ENCODE measurements around the gene COMMD7. TPM values are rescaled to one million over a fixed set of nuclear protein-coding genes. Genes with fewer than 3 reads are reported as not detected.

Gene COMMD7
- polyA plus RNA-seq, 1 donor from 2014 or later, result 35.6 TPM

- H3K9me2 ChIP-seq (ENCODE audit: insufficient read depth, low read length), result no peaks in the 10 kb centered on the region
- no peak overlapping the region for H2AFZ ChIP-seq (ENCODE audit: low read depth, low read length)
- peaks cover 2% of the 10 kb centered on the region for H3K79me2 ChIP-seq (replicated peaks; ENCODE audit: insufficient read depth, low read length)
- no peak overlapping the region for H3K4me2 ChIP-seq (ENCODE audit: low read length)
- H3K36me3 ChIP-seq (ENCODE audit: insufficient read depth, low read length), result no peaks in the 10 kb centered on the region
- H3K4me3 ChIP-seq (ENCODE audit: low read length), result peak overlapping the region; percentile 28
- H3K9ac ChIP-seq (ENCODE audit: low read length), result no peak overlapping the region
- no peaks in the 10 kb centered on the region for H3F3A ChIP-seq (ENCODE audit: insufficient read depth, low read length, poor library complexity, severe bottlenecking)
- H4K20me1 ChIP-seq (ENCODE audit: insufficient read depth), result no peaks in the 10 kb centered on the region
- no peaks in the 10 kb centered on the region for H3K27me3 ChIP-seq (ENCODE audit: insufficient read depth, low read depth, low read length)
- TF ChIP-seq SMC3 (conservative IDR thresholded peaks at IDR 0.05; ENCODE audit: poor library complexity), result no peak
- no peak for TF ChIP-seq EP300 (conservative IDR thresholded peaks at IDR 0.05; ENCODE audit: poor library complexity, severe bottlenecking)
- no peak for TF ChIP-seq EZH2 (IDR thresholded peaks at IDR 0.05; ENCODE audit: borderline replicate concordance, insufficient read depth, low read length, poor library complexity, severe bottlenecking)
- no peak for TF ChIP-seq RAD21 (conservative IDR thresholded peaks at IDR 0.05)
- TF ChIP-seq MXI1 (conservative IDR thresholded peaks at IDR 0.05; ENCODE audit: poor library complexity, severe bottlenecking), result no peak
- no peak for TF ChIP-seq REST (IDR thresholded peaks at IDR 0.05; ENCODE audit: borderline replicate concordance)
- TF ChIP-seq POLR2AphosphoS5 (IDR thresholded peaks at IDR 0.05), result no peak
- TF ChIP-seq TAF1 (IDR thresholded peaks at IDR 0.05; ENCODE audit: low read depth), result no peak
- TF ChIP-seq CTCF (IDR thresholded peaks at IDR 0.05; ENCODE audit: poor library complexity, severe bottlenecking), result no peak
- no peak overlapping the region for H3K27ac ChIP-seq (ENCODE audit: low read length)
- no peaks in the 10 kb centered on the region for H3K9me3 ChIP-seq (ENCODE audit: low read length)
Observed at GRCh38 chr20:32779500-32780211, 36.4 kb upstream of the COMMD7 start.

GRCh38 chr20:32777177-32777956 is 34.1 kb upstream of the COMMD7 start:
- Histone ChIP-seq H3K4me2 (ENCODE audit: low read length) (no peak overlapping the region), H3K9ac (ENCODE audit: low read length) (no peak overlapping the region), H3K4me3 (ENCODE audit: low read length) (no peak overlapping the region), H3K9me2 (ENCODE audit: insufficient read depth, low read length) (no peaks in the 10 kb centered on the region), H3K27me3 (ENCODE audit: insufficient read depth, low read depth, low read length) (no peaks in the 10 kb centered on the region), H3K79me2 (replicated peaks; ENCODE audit: insufficient read depth, low read length) (no peaks in the 10 kb centered on the region), H3K36me3 (ENCODE audit: insufficient read depth, low read length) (no peaks in the 10 kb centered on the region), H3F3A (ENCODE audit: insufficient read depth, low read length, poor library complexity, severe bottlenecking) (no peaks in the 10 kb centered on the region), H3K27ac (ENCODE audit: low read length) (no peak overlapping the region), H3K9me3 (ENCODE audit: low read length) (no peaks in the 10 kb centered on the region), H2AFZ (ENCODE audit: low read depth, low read length) (no peak overlapping the region), H4K20me1 (ENCODE audit: insufficient read depth) (no peaks in the 10 kb centered on the region)
- no peak for TF ChIP-seq CTCF (IDR thresholded peaks at IDR 0.05; ENCODE audit: poor library complexity, severe bottlenecking)
- TF ChIP-seq POLR2AphosphoS5 (IDR thresholded peaks at IDR 0.05), result no peak
- no peak for TF ChIP-seq TAF1 (IDR thresholded peaks at IDR 0.05; ENCODE audit: low read depth)
- no peak for TF ChIP-seq SMC3 (conservative IDR thresholded peaks at IDR 0.05; ENCODE audit: poor library complexity)
- TF ChIP-seq EP300 (conservative IDR thresholded peaks at IDR 0.05; ENCODE audit: poor library complexity, severe bottlenecking), result no peak
- no peak for TF ChIP-seq REST (IDR thresholded peaks at IDR 0.05; ENCODE audit: borderline replicate concordance)
- TF ChIP-seq EZH2 (IDR thresholded peaks at IDR 0.05; ENCODE audit: borderline replicate concordance, insufficient read depth, low read length, poor library complexity, severe bottlenecking), result no peak
- no peak for TF ChIP-seq MXI1 (conservative IDR thresholded peaks at IDR 0.05; ENCODE audit: poor library complexity, severe bottlenecking)
- TF ChIP-seq RAD21 (conservative IDR thresholded peaks at IDR 0.05), result no peak

Data from neural cell (in vitro differentiated cells).